Lower lobe of right lung (tissue), 2 donors: ENCODE results near the gene SMARCE1. TPM values are rescaled to one million over a fixed set of nuclear protein-coding genes. Genes with fewer than 3 reads are reported as not detected.

Experiments
- ATAC-seq, 2 donors: fragments of 200-7000 bp; cut with Tn5 transposase; one replicate each; pipeline ENCODE4 v1.9.1; 2020 to 2022; ENCODE audit warnings: mild to moderate bottlenecking in 2 of 2, moderate library complexity in 2 of 2
- DNase-seq: peaks from one replicate; pipeline ENCODE4 v3.0.0-alpha.2; 2020
- H3K27ac ChIP-seq: fragments of 200-600 bp; one replicate; pipeline ENCODE4 v1.8.0; 2022
- H3K27me3 ChIP-seq: fragments of 200-600 bp; one replicate; pipeline ENCODE4 v1.8.0; 2022; ENCODE audit warnings: low read depth
- H3K36me3 ChIP-seq: fragments of 200-600 bp; one replicate; pipeline ENCODE4 v1.8.0; 2022; ENCODE audit warnings: mild to moderate bottlenecking
- H3K4me1 ChIP-seq: fragments of 200-600 bp; one replicate; pipeline ENCODE4 v1.8.0; 2022
- H3K4me3 ChIP-seq: fragments of 200-600 bp; one replicate; pipeline ENCODE4 v1.8.0; 2022; ENCODE audit warnings: mild to moderate bottlenecking
- H3K9me3 ChIP-seq: fragments of 200-600 bp; one replicate; pipeline ENCODE4 v1.8.0; 2022
- CTCF ChIP-seq: fragments of 200-600 bp; IDR thresholded peaks from one replicate; pipeline ENCODE4 v1.8.0; 2022; ENCODE audit warnings: antibody characterized with exemption, mild to moderate bottlenecking
- intact Hi-C: fragments of 100-400 bp; cut with DNase I; formaldehyde crosslinking; loops from one replicate; pipeline ENCODE4 v1.11.0; 2022
- total RNA-seq: library from RNA; stranded (reverse); fragmentation: NEBNext Ultra II Directional; extraction: Animal tissue kit (Norgen Biotek cat#: 25700); gene quantifications from one replicate; pipeline ENCODE4 v1.2.1, GENCODE V29; 2021
- donor health status: DM: no; HTN: yes; CAD: no; lungs with severe emphysema.

SMARCE1 gene
- total RNA-seq, 1 donor from 2014 or later, result 83.6 TPM

- Histone ChIP-seq H3K27me3 (no peaks in the 10 kb centered on the region), H3K27ac (no peak overlapping the region), H3K4me3 (no peak overlapping the region), H3K36me3 (no peaks in the 10 kb centered on the region), H3K9me3 (no peaks in the 10 kb centered on the region), H3K4me1 (no peaks in the 10 kb centered on the region)
- TF ChIP-seq CTCF, result no peak
- ATAC-seq (no peak), DNase-seq (no peak)
- intact Hi-C loops, result no loop called here
These were observed 39.5 kb upstream of the SMARCE1 start for GRCh38 chr17:40687106-40687505.

GRCh38 chr17:40686192-40686591 is 38.6 kb upstream of the SMARCE1 start:
- intact Hi-C loops, result no loop called here
- Histone ChIP-seq H3K4me3 (no peak overlapping the region), H3K9me3 (no peaks in the 10 kb centered on the region), H3K27me3 (no peaks in the 10 kb centered on the region), H3K36me3 (no peaks in the 10 kb centered on the region), H3K4me1 (no peaks in the 10 kb centered on the region), H3K27ac (no peak overlapping the region)
- no peak for ATAC-seq
- no peak for DNase-seq
- TF ChIP-seq CTCF, result no peak

GRCh38 chr17:40680998-40681397 is 33.4 kb upstream of the SMARCE1 start:
- no peak for ATAC-seq

GRCh38 chr17:40679523-40679907 is 31.9 kb upstream of the SMARCE1 start:
- Histone ChIP-seq H3K27ac (no peak overlapping the region), H3K36me3 (no peaks in the 10 kb centered on the region)
- ATAC-seq, result no peak

More at GRCh38 chr17:40680998-40681397, 33.4 kb upstream of the SMARCE1 start:
- Histone ChIP-seq H3K4me1 (no peaks in the 10 kb centered on the region), H3K27me3 (peaks cover 2% of the 10 kb centered on the region), H3K27ac (no peak overlapping the region), H3K36me3 (no peaks in the 10 kb centered on the region), H3K4me3 (no peak overlapping the region), H3K9me3 (no peaks in the 10 kb centered on the region)
- no peak for DNase-seq
- no peak for TF ChIP-seq CTCF
- intact Hi-C loops, result no loop called here

GRCh38 chr17:40678902-40679522 is 31.4 kb upstream of the SMARCE1 start:
- DNase-seq (no peak), ATAC-seq (no peak)
- H3K27me3 ChIP-seq, result peaks cover 4% of the 10 kb centered on the region
- no peak overlapping the region for H3K27ac ChIP-seq
- no peak overlapping the region for H3K4me3 ChIP-seq
- H3K36me3 ChIP-seq, result no peaks in the 10 kb centered on the region
- H3K9me3 ChIP-seq, result no peaks in the 10 kb centered on the region
- TF ChIP-seq CTCF, result no peak
- H3K4me1 ChIP-seq, result no peaks in the 10 kb centered on the region
- intact Hi-C loops, result no loop called here

More at GRCh38 chr17:40679523-40679907, 31.9 kb upstream of the SMARCE1 start:
- no peaks in the 10 kb centered on the region for H3K9me3 ChIP-seq
- H3K27me3 ChIP-seq, result peaks cover 4% of the 10 kb centered on the region
- no peaks in the 10 kb centered on the region for H3K4me1 ChIP-seq
- no peak overlapping the region for H3K4me3 ChIP-seq
- intact Hi-C loops, result no loop called here
- no peak for TF ChIP-seq CTCF
- no peak for DNase-seq
